Osteoblast (primary cell): ENCODE measurements around the gene GPR62. TPM values are rescaled to one million over a fixed set of nuclear protein-coding genes. Genes with fewer than 3 reads are reported as not detected.

Experiments
- DNase-seq: peaks from one replicate; pipeline ENCODE4 v3.0.0; 2011; ENCODE audit warnings: low spot score, mixed read lengths; ENCODE audit not compliant: insufficient read length; ENCODE audit errors: missing footprints
- H2AFZ ChIP-seq: 2 replicates; pipeline ENCODE4 v1.6.0; 2011; ENCODE audit warnings: mild to moderate bottlenecking, low read length
- H3K27ac ChIP-seq: 2 replicates; pipeline ENCODE4 v1.5.1; 2011; ENCODE audit warnings: mild to moderate bottlenecking, low read depth, low read length, moderate library complexity
- H3K27me3 ChIP-seq: 2 replicates; pipeline ENCODE4 v1.6.0; 2012; ENCODE audit warnings: mild to moderate bottlenecking, control low read depth, inconsistent platforms, low read length, moderate library complexity; ENCODE audit not compliant: insufficient read depth
- H3K36me3 ChIP-seq: 2 replicates; pipeline ENCODE4 v1.5.1; 2011; ENCODE audit warnings: mild to moderate bottlenecking, low read length, control low read depth, moderate library complexity; ENCODE audit not compliant: insufficient read depth
- H3K4me1 ChIP-seq: 2 replicates; pipeline ENCODE4 v1.5.1; 2011; ENCODE audit warnings: mild to moderate bottlenecking, low read length, control low read depth, moderate library complexity; ENCODE audit not compliant: insufficient read depth
- H3K4me2 ChIP-seq: 2 replicates; pipeline ENCODE4 v1.6.0; 2011; ENCODE audit warnings: mild to moderate bottlenecking, low read length; ENCODE audit not compliant: insufficient read depth
- H3K4me3 ChIP-seq: fragments of 200-600 bp; sonication (generic); 3 replicates; pipeline ENCODE4 v1.5.1; 2012; ENCODE audit warnings: mild to moderate bottlenecking, low read length, inconsistent platforms; ENCODE audit not compliant: insufficient read depth
- H3K79me2 ChIP-seq: 2 replicates; pipeline ENCODE4 v1.6.0; 2012; ENCODE audit warnings: mild to moderate bottlenecking, low read length, control low read depth, inconsistent platforms; ENCODE audit not compliant: insufficient read depth
- H3K9me3 ChIP-seq: 2 replicates; pipeline ENCODE4 v1.5.1; 2011; ENCODE audit warnings: low read depth, low read length, control low read depth
- H4K20me1 ChIP-seq: 2 replicates; pipeline ENCODE4 v1.6.0; 2012; ENCODE audit warnings: mild to moderate bottlenecking, low read length, control low read depth; ENCODE audit not compliant: insufficient read depth
- CTCF ChIP-seq: IDR thresholded peaks from 2 replicates; pipeline ENCODE4 v1.5.1; 2011; ENCODE audit warnings: mild to moderate bottlenecking, low read depth, low read length, moderate library complexity; ENCODE audit errors: extremely low read depth
- total RNA-seq: library from RNA; depleted of rRNA; stranded (reverse); fragments of >200 nt; gene quantifications from 2 replicates; pipeline ENCODE4 v1.2.3, GENCODE V29; 2012

The GPR62 gene
- total RNA-seq, 1 donor: not detected

DNA sequence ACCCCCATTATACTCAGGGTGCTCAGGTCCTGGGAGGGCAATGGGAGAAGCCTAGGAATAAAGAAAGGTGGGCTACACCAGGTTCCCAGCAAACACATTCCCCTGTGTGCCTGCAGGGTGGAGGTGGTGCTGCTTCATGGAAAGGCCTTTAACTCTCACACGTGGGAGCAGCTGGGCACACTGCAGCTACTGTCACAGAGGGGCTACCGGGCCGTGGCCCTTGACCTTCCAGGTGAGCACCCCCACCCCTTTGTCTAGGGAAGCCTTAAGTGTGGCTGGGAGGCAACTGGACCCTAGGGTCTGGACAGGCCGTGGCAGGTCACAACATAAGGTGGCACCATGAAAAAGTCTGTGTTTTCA lies 22.9 kb downstream of the GPR62 start:
- H3K4me2 ChIP-seq: no peak overlapping the region
- TF ChIP-seq CTCF: no peak
- peaks cover 34% of the 10 kb centered on the region for H3K4me1 ChIP-seq
- no peak overlapping the region for H3K27ac ChIP-seq
- no peak overlapping the region for H2AFZ ChIP-seq
- H3K27me3 ChIP-seq: no peaks in the 10 kb centered on the region
- H3K4me3 ChIP-seq: no peak overlapping the region
- H3K36me3 ChIP-seq: no peaks in the 10 kb centered on the region
- H3K79me2 ChIP-seq: peaks cover 21% of the 10 kb centered on the region
- H4K20me1 ChIP-seq: peaks cover 9% of the 10 kb centered on the region
- H3K9me3 ChIP-seq: no peaks in the 10 kb centered on the region
- DNase-seq: no peak

DNA sequence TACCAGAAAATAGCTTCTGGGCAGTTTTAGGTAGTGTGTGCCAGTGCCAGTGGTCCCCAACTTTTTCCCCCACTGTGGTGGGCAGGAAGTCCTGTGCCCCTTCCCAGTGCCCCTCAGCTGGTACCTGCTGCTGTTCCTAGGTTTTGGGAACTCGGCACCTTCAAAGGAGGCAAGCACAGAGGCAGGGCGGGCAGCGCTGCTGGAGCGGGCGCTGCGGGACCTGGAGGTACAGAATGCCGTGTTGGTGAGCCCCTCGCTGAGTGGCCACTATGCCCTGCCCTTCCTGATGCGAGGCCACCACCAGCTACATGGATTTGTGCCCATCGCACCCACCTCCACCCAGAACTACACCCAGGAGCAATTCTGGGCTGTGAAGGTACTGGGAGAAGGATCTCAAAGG lies 25.1 kb downstream of the GPR62 start:
- no peak for TF ChIP-seq CTCF

DNA sequence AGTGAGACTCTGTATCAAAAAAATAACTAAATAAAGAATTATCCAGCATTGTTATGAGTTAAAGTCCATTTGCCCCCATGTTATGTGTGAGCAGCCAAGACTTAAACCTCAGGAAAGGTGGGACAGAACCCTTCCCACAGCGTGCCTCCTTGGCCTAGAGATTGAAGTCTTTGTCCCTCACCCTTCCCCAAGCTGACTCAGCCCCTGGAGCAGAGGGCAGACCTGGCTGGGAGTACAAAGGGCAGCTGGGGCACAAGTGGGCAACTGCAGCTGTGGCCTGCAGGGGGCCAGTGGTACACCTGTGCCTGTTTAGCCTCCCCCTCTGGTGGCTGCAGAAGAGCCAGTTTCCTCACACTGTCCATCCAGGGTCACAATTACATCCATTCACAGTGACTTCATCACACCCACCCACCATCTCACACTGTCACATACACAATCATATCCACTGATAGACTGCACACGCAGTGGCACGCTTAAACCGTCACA lies 27.2 kb downstream of the GPR62 start:
- Histone ChIP-seq H3K4me3 (peak overlapping the region; percentile 74), H3K9me3 (no peaks in the 10 kb centered on the region), H2AFZ (peak overlapping the region; percentile 95), H3K4me1 (peaks cover 22% of the 10 kb centered on the region), H3K27ac (peak overlapping the region; percentile 85), H4K20me1 (peaks cover 6% of the 10 kb centered on the region), H3K79me2 (peaks cover 24% of the 10 kb centered on the region), H3K4me2 (peak overlapping the region; percentile 99), H3K36me3 (no peaks in the 10 kb centered on the region), H3K27me3 (no peaks in the 10 kb centered on the region)
- peak; percentile 93 for DNase-seq
- peak; percentile 57 for TF ChIP-seq CTCF

More for the DNA sequence above, 25.1 kb downstream of the GPR62 start:
- Histone ChIP-seq H3K4me2 (no peak overlapping the region), H4K20me1 (peaks cover 9% of the 10 kb centered on the region), H3K9me3 (no peaks in the 10 kb centered on the region), H2AFZ (no peak overlapping the region), H3K36me3 (no peaks in the 10 kb centered on the region), H3K79me2 (peaks cover 24% of the 10 kb centered on the region), H3K4me3 (no peak overlapping the region), H3K27me3 (no peaks in the 10 kb centered on the region), H3K4me1 (peaks cover 28% of the 10 kb centered on the region), H3K27ac (no peak overlapping the region)
- DNase-seq: no peak

- peak; percentile 100 for DNase-seq
- Histone ChIP-seq H3K9me3 (no peaks in the 10 kb centered on the region), H4K20me1 (peaks cover 6% of the 10 kb centered on the region), H3K27me3 (no peaks in the 10 kb centered on the region), H3K4me3 (peak within 1 kb of the TSS; percentile 74), H3K4me2 (peak within 1 kb of the TSS; percentile 99), H2AFZ (peak within 1 kb of the TSS; percentile 95), H3K27ac (peak within 1 kb of the TSS; percentile 85), H3K4me1 (peaks cover 22% of the 10 kb centered on the region), H3K36me3 (no peaks in the 10 kb centered on the region), H3K79me2 (peaks cover 24% of the 10 kb centered on the region)
- no peak for TF ChIP-seq CTCF
Measured at GRCh38 chr3:51982838-51983577, 27.8 kb downstream of the GPR62 start, which contains the start of gene ACY1. ACY1 (plus strand) TSS chr3:51983535; CDS start chr3:51984065, 530 bp downstream.
